Bronchial epithelial cell (primary cell): ENCODE data around the gene NACA2. TPM values are rescaled to one million over a fixed set of nuclear protein-coding genes. Genes with fewer than 3 reads are reported as not detected.
"Not testable (repeated sequence)": the region's sequence is repeated elsewhere in the genome, so short reads cannot be mapped to it uniquely, and the experiment has no call there.

Experiments
- DNase-seq: peaks from one replicate; pipeline ENCODE4 v3.0.0-alpha.2; 2010; ENCODE audit warnings: low read depth
- FAIRE-seq: peaks from 2 replicates; lab custom pipeline; 2011; peaks lifted over from hg19 to GRCh38; lab: Jason Lieb, UNC
- H3K27me3 ChIP-seq: 2 replicates; pipeline ENCODE4 v1.5.1; 2011; ENCODE audit warnings: low read length; ENCODE audit not compliant: control insufficient read depth, insufficient read depth
- H3K36me3 ChIP-seq: 2 replicates; pipeline ENCODE4 v1.5.1; 2011; ENCODE audit warnings: low read length; ENCODE audit not compliant: control insufficient read depth, insufficient read depth
- H3K4me3 ChIP-seq: 2 replicates; pipeline ENCODE4 v1.5.1; 2011; ENCODE audit warnings: mild to moderate bottlenecking, low read depth, low read length, control low read depth
- CTCF ChIP-seq: IDR thresholded peaks from 2 replicates; pipeline ENCODE4 v1.5.1; 2011; ENCODE audit warnings: mild to moderate bottlenecking, moderate library complexity, low read length, control low read depth, inconsistent platforms; ENCODE audit not compliant: insufficient read depth, severe bottlenecking
- total RNA-seq: library from RNA; depleted of rRNA; stranded (reverse); fragments of >200 nt; gene quantifications from 2 replicates; pipeline ENCODE4 v1.2.1, GENCODE V29; 2014

NACA2 gene
- total RNA-seq, 1 donor from 2014 or later, result not detected

- no peak overlapping the region for H3K4me3 ChIP-seq
- no peaks in the 10 kb centered on the region for H3K36me3 ChIP-seq
- TF ChIP-seq CTCF, result no peak
- peaks cover 1% of the 10 kb centered on the region for H3K27me3 ChIP-seq
- no peak for FAIRE-seq
- no peak for DNase-seq
These were observed 3.8 kb downstream of the NACA2 start for GRCh38 chr17:61587242-61587641.

- not testable (repeated sequence) for FAIRE-seq, H3K36me3 ChIP-seq, H3K4me3 ChIP-seq, DNase-seq, H3K27me3 ChIP-seq
These were observed 4.4 kb downstream of the NACA2 start for GRCh38 chr17:61586622-61587021.

GRCh38 chr17:61586031-61586566, 4.9 kb downstream of the NACA2 start:
- TF ChIP-seq CTCF, result no peak
- Histone ChIP-seq H3K4me3 (no peak overlapping the region), H3K36me3 (no peaks in the 10 kb centered on the region), H3K27me3 (peaks cover 1% of the 10 kb centered on the region)
- DNase-seq (no peak), FAIRE-seq (no peak)

GRCh38 chr17:61584866-61585265, 6.2 kb downstream of the NACA2 start:
- no peaks in the 10 kb centered on the region for H3K36me3 ChIP-seq
- no peak for TF ChIP-seq CTCF
- H3K27me3 ChIP-seq, result peaks cover 1% of the 10 kb centered on the region
- no peak for DNase-seq
- no peak overlapping the region for H3K4me3 ChIP-seq
- no peak for FAIRE-seq

GRCh38 chr17:61584266-61584665, 6.8 kb downstream of the NACA2 start:
- H3K4me3 ChIP-seq, result no peak overlapping the region
- DNase-seq, result no peak
- peaks cover 3% of the 10 kb centered on the region for H3K27me3 ChIP-seq
- no peak for FAIRE-seq
- no peaks in the 10 kb centered on the region for H3K36me3 ChIP-seq
- no peak for TF ChIP-seq CTCF

GRCh38 chr17:61583660-61584264, 7.3 kb downstream of the NACA2 start:
- Histone ChIP-seq H3K36me3 (no peaks in the 10 kb centered on the region), H3K4me3 (no peak overlapping the region), H3K27me3 (peaks cover 3% of the 10 kb centered on the region)
- FAIRE-seq (no peak), DNase-seq (no peak)
- TF ChIP-seq CTCF, result no peak
